Nephron progenitor cell (in vitro differentiated cells): ENCODE measurements around the gene BCKDHA.
A peak's percentile ranks its signal among the peaks of the same experiment; 100 is the strongest.
"Not testable (repeated sequence)": the region's sequence is repeated elsewhere in the genome, so short reads cannot be mapped to it uniquely, and the experiment has no call there.

ENCODE experiments used
- DNase-seq: peaks from one replicate; pipeline ENCODE4 v3.0.0; 2021
- H3K27ac Mint-ChIP-seq: 2 replicates; pipeline ENCODE4 v1.8.0; 2021; ENCODE audit warnings: mild to moderate bottlenecking, moderate library complexity, mixed read lengths
- H3K27me3 Mint-ChIP-seq: 2 replicates; pipeline ENCODE4 v1.8.0; 2021; ENCODE audit warnings: mild to moderate bottlenecking, low read depth, mixed read lengths; ENCODE audit not compliant: poor library complexity
- H3K36me3 Mint-ChIP-seq: 2 replicates; pipeline ENCODE4 v1.8.0; 2021; ENCODE audit warnings: low read depth, mixed read lengths
- H3K4me1 Mint-ChIP-seq: 2 replicates; pipeline ENCODE4 v1.8.0; 2021; ENCODE audit warnings: mixed read lengths
- H3K4me3 Mint-ChIP-seq: 2 replicates; pipeline ENCODE4 v1.8.0; 2021; ENCODE audit warnings: mild to moderate bottlenecking, moderate library complexity, mixed read lengths
- H3K9me3 Mint-ChIP-seq: 2 replicates; pipeline ENCODE4 v1.8.0; 2021; ENCODE audit warnings: mild to moderate bottlenecking, moderate library complexity, mixed read lengths
- CTCF ChIP-seq: fragments of 200-600 bp; sonication (generic); IDR thresholded peaks from 2 replicates; pipeline ENCODE4 v1.5.0; 2021; ENCODE audit warnings: antibody characterized with exemption

Gene BCKDHA

GRCh38 chr19:41434450-41434849, 36.8 kb downstream of the BCKDHA start:
- H3K27ac Mint-ChIP-seq, result no peak overlapping the region
- TF ChIP-seq CTCF, result no peak

DNA sequence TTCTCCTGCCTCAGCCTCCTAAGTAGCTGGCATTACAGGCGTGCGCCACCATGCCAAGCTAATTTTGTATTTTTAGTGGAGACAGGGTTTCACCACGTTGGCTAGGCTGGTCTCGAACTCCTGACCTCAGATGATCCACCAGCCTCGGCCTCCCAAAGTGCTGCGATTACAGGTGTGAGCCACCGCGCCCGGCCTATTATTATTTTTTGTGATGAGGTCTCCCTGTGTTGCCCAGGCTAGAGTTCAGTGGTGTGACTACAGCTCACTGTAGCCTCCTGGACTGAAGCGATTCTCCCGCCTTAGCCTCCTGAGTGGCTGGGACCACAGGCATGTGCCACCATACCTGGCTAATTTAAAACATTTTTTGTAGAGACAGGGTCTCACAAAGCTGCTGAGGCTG, 37.8 kb downstream of the BCKDHA start:
- Mint-ChIP-seq H3K36me3 (peaks cover 27% of the 10 kb centered on the region), H3K27me3 (peaks cover 12% of the 10 kb centered on the region), H3K4me1 (peaks cover 26% of the 10 kb centered on the region)
- H3K9me3 Mint-ChIP-seq, H3K4me3 Mint-ChIP-seq, DNase-seq, H3K27ac Mint-ChIP-seq: not testable (repeated sequence)

More at GRCh38 chr19:41434450-41434849, 36.8 kb downstream of the BCKDHA start:
- Mint-ChIP-seq H3K4me1 (peaks cover 26% of the 10 kb centered on the region), H3K27me3 (peaks cover 6% of the 10 kb centered on the region), H3K4me3 (no peak overlapping the region), H3K36me3 (peaks cover 27% of the 10 kb centered on the region), H3K9me3 (no peaks in the 10 kb centered on the region)
- DNase-seq, result no peak

GRCh38 chr19:41435936-41436673, 38.5 kb downstream of the BCKDHA start:
- no peak for DNase-seq
- no peak overlapping the region for H3K4me3 Mint-ChIP-seq
- peaks cover 22% of the 10 kb centered on the region for H3K4me1 Mint-ChIP-seq
- H3K36me3 Mint-ChIP-seq, result peaks cover 22% of the 10 kb centered on the region
- no peak for TF ChIP-seq CTCF
- H3K9me3 Mint-ChIP-seq, result no peaks in the 10 kb centered on the region
- peaks cover 15% of the 10 kb centered on the region for H3K27me3 Mint-ChIP-seq
- H3K27ac Mint-ChIP-seq, result peak overlapping the region; percentile 50

DNA sequence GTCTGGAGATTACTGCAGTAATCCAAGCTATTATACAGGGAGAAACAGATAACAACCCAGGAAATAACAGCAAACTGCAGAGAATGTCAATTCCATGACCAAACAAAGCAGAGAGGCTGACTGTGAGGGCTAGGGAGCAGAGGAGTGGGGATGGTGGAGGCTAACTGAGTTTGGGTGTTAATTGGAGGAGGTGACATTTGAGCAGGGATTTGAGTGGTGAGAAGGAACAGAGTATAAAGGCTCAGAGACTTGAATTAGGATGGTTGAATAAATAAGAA, 39.0 kb downstream of the BCKDHA start:
- no peak for DNase-seq
- Mint-ChIP-seq H3K9me3 (no peaks in the 10 kb centered on the region), H3K36me3 (peaks cover 21% of the 10 kb centered on the region), H3K4me3 (no peak overlapping the region), H3K4me1 (peaks cover 17% of the 10 kb centered on the region), H3K27ac (peak overlapping the region; percentile 50), H3K27me3 (peaks cover 18% of the 10 kb centered on the region)
- TF ChIP-seq CTCF, result no peak

DNA sequence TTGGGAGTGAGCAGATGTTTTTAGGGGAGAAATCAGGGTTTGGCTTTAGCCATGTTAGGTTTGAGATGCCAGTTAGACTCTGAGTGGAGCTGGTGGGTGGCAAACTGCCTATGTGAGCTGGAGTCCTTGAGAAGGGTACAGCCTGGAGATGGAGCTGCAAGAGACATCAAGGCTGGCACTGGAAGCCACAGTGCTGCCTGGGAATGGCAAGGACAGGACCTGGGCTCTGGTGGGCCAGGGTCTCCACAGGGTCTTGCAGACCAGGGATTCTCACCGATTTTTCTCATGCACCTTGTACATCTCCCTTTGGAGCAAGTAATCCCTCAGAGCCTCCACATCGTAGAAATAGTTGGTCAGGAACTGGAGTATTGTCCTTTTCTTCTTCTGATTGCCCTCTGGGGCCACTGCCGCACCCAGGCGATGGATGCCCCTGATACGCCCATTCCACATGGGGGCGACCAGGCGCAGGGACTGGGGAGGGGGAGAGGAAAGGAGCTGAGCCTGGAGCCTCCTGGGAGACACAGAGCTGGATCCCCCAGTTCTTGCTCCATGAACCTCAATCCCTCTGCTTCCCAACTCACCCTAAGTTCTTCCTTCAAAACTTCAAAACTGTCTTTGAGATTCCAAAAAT, 40.4 kb downstream of the BCKDHA start:
- peaks cover 6% of the 10 kb centered on the region for H3K4me1 Mint-ChIP-seq
- H3K27me3 Mint-ChIP-seq, result peaks cover 24% of the 10 kb centered on the region
- no peak for DNase-seq
- peak overlapping the region; percentile 66 for H3K4me3 Mint-ChIP-seq
- no peak for TF ChIP-seq CTCF
- H3K9me3 Mint-ChIP-seq, result no peaks in the 10 kb centered on the region
- peak overlapping the region; percentile 71 for H3K27ac Mint-ChIP-seq
- peaks cover 11% of the 10 kb centered on the region for H3K36me3 Mint-ChIP-seq

- Mint-ChIP-seq H3K4me1 (peaks cover 6% of the 10 kb centered on the region), H3K36me3 (peaks cover 11% of the 10 kb centered on the region), H3K4me3 (no peak within 1 kb of the TSS), H3K9me3 (no peaks in the 10 kb centered on the region), H3K27me3 (peaks cover 37% of the 10 kb centered on the region), H3K27ac (no peak within 1 kb of the TSS)
- peak; percentile 92 for DNase-seq
- peak; percentile 14 for TF ChIP-seq CTCF
These were observed 42.0 kb downstream of the BCKDHA start, which contains the start of gene DMAC2 for GRCh38 chr19:41439441-41440222. TSS of gene DMAC2 (minus strand) at chr19:41439912. CDS start at chr19:41439899, 13 bp downstream.
